Measurements from ENCODE around the gene LLGL1.
A peak's percentile ranks its signal among the peaks of the same experiment; 100 is the strongest.

LLGL1 gene

DNA sequence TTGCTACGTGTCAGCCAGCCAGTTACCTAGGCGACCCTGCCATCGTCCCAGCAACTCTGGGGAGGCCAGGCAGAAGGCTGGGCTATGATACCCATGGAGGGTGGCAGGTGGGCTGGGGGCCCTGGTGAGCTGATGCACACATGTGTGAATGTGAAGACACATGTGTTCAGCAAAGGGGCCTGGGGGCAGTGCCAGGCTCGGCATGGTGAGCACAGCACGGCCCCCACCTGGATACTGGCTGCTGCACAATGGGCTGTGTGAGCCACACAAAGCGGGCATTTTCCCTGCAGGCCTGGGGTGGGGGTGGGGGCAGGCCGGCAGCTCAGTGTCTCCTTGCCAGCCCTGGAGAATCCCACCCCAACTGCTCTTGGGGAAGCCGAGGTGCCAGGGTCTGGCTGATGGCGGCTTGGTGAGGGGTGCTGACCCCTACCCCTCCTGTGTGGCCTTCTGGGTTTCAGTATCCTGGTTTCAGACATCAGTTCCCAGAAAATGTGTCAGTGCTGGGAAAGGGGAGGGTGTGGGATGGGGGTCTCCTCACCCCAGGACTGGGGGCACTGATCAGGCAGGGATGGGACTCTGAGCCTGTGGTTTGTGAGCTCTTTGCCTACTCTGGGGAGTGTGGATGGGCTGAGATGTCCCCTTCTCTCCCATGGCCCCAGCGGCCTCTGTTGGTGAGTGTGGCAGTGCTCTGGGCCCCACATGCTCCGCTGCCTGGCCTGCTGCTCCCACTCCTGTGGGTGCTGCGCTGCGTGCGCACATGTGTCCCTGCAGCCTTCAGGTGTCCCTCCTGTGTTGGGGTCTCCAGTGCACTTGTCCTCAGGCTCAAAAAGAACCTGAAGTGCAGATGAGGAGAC lies 5.1 kb downstream of the LLGL1 start:
- no peak for DNase-seq

GRCh38 chr17:18231164-18231563 lies 5.7 kb downstream of the LLGL1 start:
- no peak for DNase-seq

DNA sequence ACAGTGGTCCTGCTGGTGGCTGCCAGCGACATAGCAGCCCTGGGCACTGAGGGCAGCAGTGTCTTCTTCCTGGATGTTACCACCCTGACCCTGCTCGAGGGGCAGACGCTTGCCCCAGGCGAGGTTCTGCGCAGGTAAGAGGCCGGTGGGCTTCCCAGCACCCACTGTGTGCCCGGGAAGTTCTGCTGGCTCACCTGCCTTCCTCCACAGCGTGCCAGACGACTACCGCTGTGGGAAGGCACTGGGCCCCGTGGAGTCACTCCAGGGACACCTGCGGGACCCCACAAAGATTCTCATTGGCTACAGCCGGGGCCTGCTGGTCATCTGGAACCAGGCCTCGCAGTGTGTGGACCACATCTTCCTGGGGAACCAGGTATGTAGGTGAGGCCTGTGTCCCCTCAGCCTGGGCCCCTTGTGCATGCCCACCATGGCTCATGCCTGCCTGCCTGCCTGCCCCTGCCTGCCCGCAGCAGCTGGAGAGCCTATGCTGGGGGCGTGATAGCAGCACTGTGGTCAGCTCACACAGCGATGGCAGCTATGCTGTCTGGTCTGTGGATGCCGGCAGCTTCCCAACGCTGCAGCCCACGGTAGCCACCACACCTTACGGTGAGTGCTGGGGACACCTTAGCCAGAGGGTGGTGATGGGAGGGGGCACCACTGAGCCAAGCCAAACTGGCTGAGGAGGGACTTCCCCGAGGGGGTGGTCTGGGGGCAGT lies 8.5 kb downstream of the LLGL1 start:
- no peak for DNase-seq

- no peak for DNase-seq
Measured at GRCh38 chr17:18234853-18235380, 9.5 kb downstream of the LLGL1 start.

DNA sequence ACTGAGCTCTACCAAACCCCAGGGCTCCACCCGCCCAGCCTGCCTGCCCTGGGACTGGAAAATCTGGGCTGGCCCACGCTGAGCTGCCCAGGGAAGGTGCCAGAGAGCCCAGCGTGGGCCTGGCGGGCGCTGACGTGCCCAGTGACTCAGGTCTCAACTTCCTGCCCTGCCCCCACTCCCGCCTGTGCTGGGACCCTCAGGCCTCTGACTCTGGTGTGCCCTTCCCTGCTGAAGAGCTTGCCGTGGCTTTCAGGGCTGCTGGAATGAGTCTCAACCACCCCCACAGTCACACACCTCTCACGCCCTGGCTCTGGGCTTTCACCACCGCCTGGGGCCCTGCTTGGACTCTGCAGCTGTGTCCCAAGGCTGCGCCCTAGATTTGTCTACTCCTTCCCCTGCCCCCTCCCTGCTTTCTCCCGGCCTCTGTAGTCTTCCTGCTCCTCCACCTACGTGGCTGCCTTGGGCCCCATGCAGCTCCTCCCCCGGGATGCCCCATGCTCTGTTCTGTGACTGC lies 10.4 kb downstream of the LLGL1 start:
- DNase-seq, result no peak

DNA sequence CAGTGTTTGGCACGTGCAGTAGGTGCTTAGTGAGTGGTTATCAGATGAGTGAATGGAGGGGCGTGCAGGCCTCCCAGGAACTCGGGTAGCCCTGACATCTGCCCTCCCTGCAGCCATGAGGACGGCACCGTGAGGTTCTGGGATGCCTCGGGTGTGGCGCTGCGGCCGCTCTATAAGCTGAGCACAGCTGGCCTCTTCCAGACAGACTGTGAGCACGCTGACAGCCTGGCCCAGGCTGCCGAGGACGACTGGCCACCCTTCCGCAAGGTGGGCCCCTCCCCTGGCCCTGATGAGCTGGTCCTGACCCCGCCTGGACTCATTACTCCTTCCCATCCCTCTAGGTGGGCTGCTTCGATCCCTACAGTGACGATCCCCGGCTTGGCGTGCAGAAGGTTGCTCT lies 11.1 kb downstream of the LLGL1 start:
- no peak for DNase-seq

DNA sequence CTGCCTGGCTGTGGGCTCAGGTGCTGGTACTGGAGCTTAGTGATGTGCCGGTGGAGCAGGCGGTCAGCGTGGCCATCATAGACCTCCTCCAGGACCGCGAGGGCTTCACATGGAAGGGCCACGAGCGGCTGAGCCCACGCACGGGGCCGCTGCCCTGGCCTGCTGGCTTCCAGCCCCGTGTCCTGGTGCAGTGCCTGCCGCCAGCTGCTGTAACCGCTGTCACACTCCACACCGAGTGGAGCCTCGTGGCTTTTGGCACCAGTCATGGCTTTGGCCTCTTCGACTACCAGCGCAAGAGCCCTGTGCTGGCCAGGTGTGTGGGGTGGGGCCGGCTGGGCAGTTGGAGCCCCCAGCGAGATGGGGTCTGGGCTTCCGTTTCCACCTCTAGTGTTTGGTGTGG lies 12.0 kb downstream of the LLGL1 start:
- no peak for DNase-seq

- no peak for DNase-seq
Measured at GRCh38 chr17:18238299-18238698, 12.9 kb downstream of the LLGL1 start.

GRCh38 chr17:18240449-18240848 lies 15.0 kb downstream of the LLGL1 start:
- no peak for DNase-seq

- no peak for DNase-seq
Measured at GRCh38 chr17:18241229-18241871, 15.9 kb downstream of the LLGL1 start.

DNA sequence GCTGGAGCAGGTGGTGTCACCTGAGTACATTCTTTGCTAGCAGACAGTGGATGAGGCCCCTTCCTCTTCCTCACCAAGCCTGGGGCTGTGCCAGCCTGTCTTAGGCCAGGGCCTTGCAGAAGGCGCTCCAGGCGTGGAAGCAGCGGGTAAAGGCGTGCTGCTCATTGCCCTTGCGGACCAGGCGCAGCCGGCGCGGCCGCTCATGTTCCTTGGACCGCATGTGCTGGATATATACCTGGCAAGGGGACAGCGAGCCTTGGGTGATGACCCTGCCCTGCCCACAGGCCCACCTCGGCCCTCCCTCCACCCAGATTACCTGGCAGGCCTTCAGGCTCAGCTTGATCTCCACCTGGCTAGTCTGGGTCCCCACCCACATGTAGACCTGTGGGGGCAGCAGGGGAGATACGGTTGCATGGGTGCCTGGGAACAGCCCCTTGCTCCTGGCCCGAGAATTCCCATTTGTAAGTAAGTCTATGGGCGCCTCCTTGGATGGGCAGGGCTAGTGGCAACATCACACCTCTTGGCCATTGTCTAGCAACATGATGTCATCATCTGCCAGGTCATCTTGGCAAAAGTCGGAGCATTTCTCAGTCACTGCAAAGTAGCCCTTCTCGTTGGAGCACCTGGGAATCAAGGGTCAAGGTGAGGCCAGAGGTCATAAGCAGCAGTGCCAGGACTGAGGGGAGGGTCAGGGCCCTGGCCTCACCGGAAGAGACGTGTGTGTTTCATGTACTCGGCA lies 19.8 kb downstream of the LLGL1 start:
- no peak for DNase-seq

- no peak for DNase-seq
Measured at GRCh38 chr17:18246109-18246725, 20.8 kb downstream of the LLGL1 start.

- peak; percentile 43 for DNase-seq
Measured at GRCh38 chr17:18246880-18247612, 21.6 kb downstream of the LLGL1 start.

DNA sequence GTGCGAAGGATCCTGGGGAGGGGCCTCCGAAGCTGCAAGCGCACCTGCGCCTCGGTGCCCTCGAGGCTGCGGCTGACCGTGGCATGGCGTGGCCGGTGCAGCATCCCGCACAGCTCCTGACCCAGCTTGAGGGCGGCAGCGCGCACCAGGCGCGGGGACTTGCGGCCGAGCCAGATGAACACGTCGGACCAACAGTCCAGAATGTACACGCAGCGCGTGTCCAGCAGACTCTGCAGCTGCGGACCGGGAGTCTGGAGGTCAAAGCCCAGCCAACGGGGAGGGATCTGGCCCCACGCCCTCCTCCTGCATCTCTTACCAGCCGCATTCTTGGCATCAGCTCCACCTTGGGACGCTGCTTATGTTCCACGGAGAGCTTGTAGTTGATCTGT lies 22.2 kb downstream of the LLGL1 start:
- DNase-seq, result no peak

- peak; percentile 45 for DNase-seq
Measured at GRCh38 chr17:18248300-18248731, 22.9 kb downstream of the LLGL1 start.

DNA sequence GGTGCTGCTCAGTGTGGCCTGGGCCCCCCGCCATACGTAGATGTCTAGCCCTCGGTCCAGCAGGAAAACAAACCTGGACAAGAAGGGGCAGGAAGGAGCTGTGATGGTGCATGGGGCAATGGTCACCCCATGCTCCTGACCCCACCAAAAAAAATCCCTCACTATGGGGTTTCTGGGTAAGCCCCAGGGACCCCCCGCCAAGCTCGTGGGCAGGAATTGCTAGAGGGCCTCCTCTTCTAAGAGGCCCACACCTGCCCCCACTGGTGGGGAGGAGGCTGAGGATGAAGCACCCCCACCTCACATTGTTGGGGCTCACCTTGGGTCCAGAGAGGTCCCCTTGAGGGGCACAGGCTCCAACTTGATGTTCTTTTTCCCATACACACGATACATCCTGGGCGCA lies 23.4 kb downstream of the LLGL1 start:
- no peak for DNase-seq

GRCh38 chr17:18250259-18250658 lies 24.8 kb downstream of the LLGL1 start:
- DNase-seq, result peak; percentile 9

DNA sequence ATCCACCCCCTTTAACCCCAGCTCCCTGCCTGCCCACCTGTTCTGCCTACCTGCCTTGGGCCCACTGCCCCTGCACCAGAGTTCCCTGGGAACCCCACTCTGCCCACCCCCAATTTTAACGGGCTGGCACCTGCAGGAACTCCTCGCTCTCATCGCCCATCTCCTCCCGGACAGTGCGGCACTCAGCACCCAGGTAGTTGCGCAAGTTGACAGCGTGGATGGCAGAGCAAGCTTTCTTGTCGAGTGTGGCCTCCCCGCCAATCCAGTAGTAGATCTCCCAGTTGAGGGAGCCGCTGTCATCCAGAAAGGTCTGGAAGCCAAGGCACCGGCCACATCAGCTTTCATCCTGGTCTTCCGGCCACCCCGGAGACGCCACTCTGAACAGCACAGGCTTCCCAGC lies 25.3 kb downstream of the LLGL1 start:
- no peak for DNase-seq

DNA sequence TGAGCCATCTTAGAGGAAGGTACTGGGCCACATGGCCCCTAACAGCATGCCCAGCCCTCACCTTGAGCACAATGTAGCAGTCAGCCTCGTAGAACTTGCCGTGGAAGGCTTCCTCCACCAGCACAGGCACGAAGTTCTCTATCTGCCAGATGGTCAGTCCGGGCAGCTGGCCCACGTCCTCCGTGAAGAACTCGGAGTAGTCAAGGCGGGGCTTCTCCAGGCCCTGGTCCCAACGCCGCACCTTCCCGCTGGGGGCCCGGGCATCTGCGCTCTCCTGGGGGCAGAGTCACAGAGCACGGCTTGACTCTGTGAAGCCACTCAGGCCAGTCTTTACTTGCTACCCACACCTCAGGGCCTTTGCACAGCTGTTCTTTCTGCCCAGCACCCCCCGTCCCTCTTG lies 25.8 kb downstream of the LLGL1 start:
- no peak for DNase-seq

DNA sequence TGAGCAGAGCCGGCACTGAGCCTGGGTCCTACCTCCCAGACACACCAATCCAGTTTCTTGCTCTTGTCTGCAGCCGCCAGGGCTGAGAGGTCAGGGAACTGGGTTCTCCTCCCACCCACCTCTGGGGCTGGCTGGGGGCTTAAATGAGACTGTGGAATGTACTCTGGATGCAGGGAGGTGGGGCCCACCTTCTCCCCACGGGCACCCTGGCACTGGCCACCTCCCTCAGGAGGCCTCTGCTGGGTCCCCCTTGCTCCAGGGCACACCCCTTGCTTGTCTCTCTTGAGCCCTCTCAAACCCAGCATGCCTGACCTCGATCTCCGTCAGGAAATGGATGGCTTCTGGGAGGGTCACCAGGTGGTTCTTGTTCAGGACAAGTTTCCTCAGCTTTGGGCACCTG lies 26.7 kb downstream of the LLGL1 start:
- DNase-seq, result no peak

DNA sequence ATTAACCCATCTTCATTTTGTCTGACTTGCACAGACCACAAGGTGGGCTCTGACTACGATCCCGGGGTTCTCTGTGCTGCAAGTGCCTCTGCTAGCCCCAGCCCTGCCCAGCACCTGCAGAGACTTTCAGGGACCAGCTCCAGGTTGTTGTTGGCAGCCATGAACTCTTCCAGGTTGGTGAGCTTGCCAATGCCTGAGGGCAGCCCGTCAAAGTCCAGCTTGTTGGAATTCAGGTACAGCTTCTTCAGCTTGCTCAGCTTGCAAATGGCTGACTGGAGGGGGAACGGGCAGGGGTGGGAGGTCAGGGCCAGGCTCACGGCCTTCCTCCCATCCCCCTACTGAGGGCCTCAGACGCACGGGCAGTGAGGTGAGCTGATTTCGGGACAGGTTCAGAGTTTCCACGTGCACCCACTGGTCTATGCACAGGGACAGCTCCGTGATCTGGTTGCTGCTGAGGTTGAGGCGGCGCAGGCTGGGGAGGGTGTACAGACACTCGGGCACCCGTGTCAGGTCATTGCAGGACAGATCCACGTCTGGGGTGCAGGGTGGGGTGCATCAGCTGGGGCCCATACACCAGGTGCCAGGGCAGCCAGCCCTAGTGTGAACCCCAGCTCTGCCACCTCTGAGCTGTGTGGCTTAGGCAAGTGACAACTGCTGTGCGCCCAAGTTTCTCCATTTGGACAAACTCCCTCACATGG lies 27.9 kb downstream of the LLGL1 start:
- DNase-seq, result no peak
